H9 (cell line): ENCODE results near the gene TMEM270. TPM values are rescaled to one million over a fixed set of nuclear protein-coding genes. Genes with fewer than 3 reads are reported as not detected.

Experiments used
- DNase-seq: peaks from one replicate; pipeline ENCODE4 v3.0.0-alpha.2; 2017
- H2AFZ ChIP-seq: one replicate; pipeline ENCODE4 v1.6.1; 2013; ENCODE audit warnings: mild to moderate bottlenecking, low read length, control low read depth, moderate library complexity
- H2AK5ac ChIP-seq: 2 replicates; pipeline ENCODE4 v1.6.1; 2013; ENCODE audit warnings: low read length, control low read depth, mixed read lengths; ENCODE audit not compliant: insufficient read length
- H2BK120ac ChIP-seq: one replicate; pipeline ENCODE4 v1.6.1; 2013; ENCODE audit warnings: low read depth, mild to moderate bottlenecking, low read length, control low read depth, inconsistent platforms; ENCODE audit not compliant: poor library complexity, severe bottlenecking
- H2BK12ac ChIP-seq: 2 replicates; pipeline ENCODE4 v1.6.1; 2013; ENCODE audit warnings: low read length, control low read depth, mixed read lengths, low read depth; ENCODE audit not compliant: insufficient read length
- H2BK15ac ChIP-seq: 2 replicates; pipeline ENCODE4 v1.6.1; 2013; ENCODE audit warnings: low read depth, low read length, control low read depth
- H2BK20ac ChIP-seq: one replicate; pipeline ENCODE4 v1.6.1; 2013; ENCODE audit warnings: low read depth, mild to moderate bottlenecking, low read length, control low read depth, inconsistent platforms; ENCODE audit not compliant: poor library complexity, severe bottlenecking
- H2BK5ac ChIP-seq: 2 replicates; pipeline ENCODE4 v1.6.1; 2013; ENCODE audit warnings: low read length, control low read depth, mixed read lengths; ENCODE audit not compliant: insufficient read length
- H3K14ac ChIP-seq: 2 replicates; pipeline ENCODE4 v1.6.1; 2013; ENCODE audit warnings: low read length, control low read depth; ENCODE audit not compliant: insufficient read depth
- H3K18ac ChIP-seq: 2 replicates; pipeline ENCODE4 v1.6.1; 2013; ENCODE audit warnings: low read depth, mild to moderate bottlenecking, mixed read lengths, low read length, control low read depth; ENCODE audit not compliant: insufficient read length
- H3K23ac ChIP-seq: 2 replicates; pipeline ENCODE4 v1.6.1; 2013; ENCODE audit warnings: low read length, control low read depth, mixed read lengths, low read depth; ENCODE audit not compliant: insufficient read length
- H3K23me2 ChIP-seq: 2 replicates; pipeline ENCODE4 v1.6.1; 2013; ENCODE audit warnings: low read depth, mild to moderate bottlenecking, mixed read lengths, low read length, control low read depth; ENCODE audit not compliant: insufficient read length, poor library complexity, severe bottlenecking
- H3K27ac ChIP-seq: 2 replicates; pipeline ENCODE4 v1.5.1; 2013; ENCODE audit warnings: low read length, control low read depth, mixed read lengths, low read depth; ENCODE audit not compliant: insufficient read length
- H3K27me3 ChIP-seq: 2 replicates; pipeline ENCODE4 v1.6.1; 2013; ENCODE audit warnings: low read length, control low read depth, inconsistent platforms; ENCODE audit not compliant: insufficient read depth
- H3K4ac ChIP-seq: 2 replicates; pipeline ENCODE4 v1.6.1; 2013; ENCODE audit warnings: low read depth, mild to moderate bottlenecking, control low read depth, inconsistent platforms, low read length, moderate library complexity
- H3K4me1 ChIP-seq: 2 replicates; pipeline ENCODE4 v1.6.1; 2013; ENCODE audit warnings: low read length, control low read depth, inconsistent platforms; ENCODE audit not compliant: insufficient read depth
- H3K4me2 ChIP-seq: 2 replicates; pipeline ENCODE4 v1.6.1; 2013; ENCODE audit warnings: low read length, control low read depth, mixed read lengths; ENCODE audit not compliant: insufficient read length, insufficient read depth
- H3K56ac ChIP-seq: 2 replicates; pipeline ENCODE4 v1.6.1; 2013; ENCODE audit warnings: low read depth, mild to moderate bottlenecking, mixed read lengths, low read length, control low read depth; ENCODE audit not compliant: insufficient read length
- H3K79me1 ChIP-seq: 2 replicates; pipeline ENCODE4 v1.6.1; 2013; ENCODE audit warnings: low read depth, mild to moderate bottlenecking, moderate library complexity, low read length, control low read depth, inconsistent platforms; ENCODE audit not compliant: insufficient read depth, poor library complexity, severe bottlenecking
- H3K79me2 ChIP-seq: 2 replicates; pipeline ENCODE4 v1.6.1; 2013; ENCODE audit warnings: low read length, control low read depth, inconsistent platforms; ENCODE audit not compliant: insufficient read depth
- H3K9ac ChIP-seq: 2 replicates; pipeline ENCODE4 v1.6.1; 2013; ENCODE audit warnings: low read length, control low read depth, mixed read lengths; ENCODE audit not compliant: insufficient read length; ENCODE audit errors: extremely low read depth
- H3K9me3 ChIP-seq: one replicate; pipeline ENCODE4 v1.6.1; 2013; ENCODE audit warnings: low read depth, low read length, inconsistent platforms; ENCODE audit not compliant: control insufficient read depth
- H3T11ph ChIP-seq: one replicate; pipeline ENCODE4 v1.6.1; 2013; ENCODE audit warnings: mild to moderate bottlenecking, low read length, control low read depth, inconsistent platforms
- H4K20me1 ChIP-seq: one replicate; pipeline ENCODE4 v1.6.1; 2013; ENCODE audit not compliant: control insufficient read depth, insufficient read length, insufficient read depth
- H4K5ac ChIP-seq: 2 replicates; pipeline ENCODE4 v1.6.1; 2013; ENCODE audit warnings: low read depth, mild to moderate bottlenecking, mixed read lengths, low read length, control low read depth; ENCODE audit not compliant: insufficient read length
- H4K8ac ChIP-seq: replicated peaks from 2 replicates; pipeline ENCODE4 v1.6.1; 2013; ENCODE audit warnings: low read length, control low read depth, mixed read lengths, low read depth; ENCODE audit not compliant: insufficient read length
- H4K91ac ChIP-seq: 2 replicates; pipeline ENCODE4 v1.6.1; 2013; ENCODE audit warnings: low read depth, mild to moderate bottlenecking, moderate library complexity, mixed read lengths, low read length, control low read depth; ENCODE audit not compliant: insufficient read length
- H3K27ac Mint-ChIP-seq, 3 experiments: 2 replicates in 2 of 3; 3 replicates in 1 of 3; pipeline ENCODE4 v1.8.0; 2020 to 2021; ENCODE audit warnings: mixed read lengths in 3 of 3, mild to moderate bottlenecking in 1 of 3, moderate library complexity in 1 of 3
- H3K27me3 Mint-ChIP-seq: 2 replicates; pipeline ENCODE4 v1.8.0; 2021; ENCODE audit warnings: low read depth, mild to moderate bottlenecking, moderate library complexity, mixed read lengths
- H3K36me3 Mint-ChIP-seq, 3 experiments: 2 replicates in 2 of 3; 3 replicates in 1 of 3; pipeline ENCODE4 v1.8.0; 2020 to 2021; ENCODE audit warnings: low read depth in 3 of 3, mixed read lengths in 3 of 3; ENCODE audit not compliant: insufficient read depth in 1 of 3
- H3K4me1 Mint-ChIP-seq, 2 experiments: 2 replicates each; pipeline ENCODE4 v1.8.0; 2020; ENCODE audit warnings: mixed read lengths in 2 of 2
- H3K4me3 Mint-ChIP-seq, 2 experiments: 2 replicates in 1 of 2; 3 replicates in 1 of 2; pipeline ENCODE4 v1.8.0; 2020 to 2021; ENCODE audit warnings: mild to moderate bottlenecking in 2 of 2, mixed read lengths in 2 of 2, moderate library complexity in 1 of 2
- H3K9me3 Mint-ChIP-seq, 2 experiments: 2 replicates in 1 of 2; 3 replicates in 1 of 2; pipeline ENCODE4 v1.8.0; 2020; ENCODE audit warnings: mild to moderate bottlenecking in 2 of 2, mixed read lengths in 2 of 2, moderate library complexity in 1 of 2
- CTCF ChIP-seq: fragments of 200-600 bp; sonication (generic); conservative IDR thresholded peaks from 3 replicates; pipeline ENCODE4 v1.8.0; 2021; ENCODE audit warnings: antibody characterized with exemption, mild to moderate bottlenecking
- WGBS: extraction: QIAGEN DNeasy Blood & Tissue Kit; methylation state at CpG from one replicate; pipeline ENCODE4 v1.1.7; 2013; ENCODE audit warnings: missing lambda C conversion rate, low lambda C conversion rate, mixed read lengths; ENCODE audit not compliant: insufficient read length; ENCODE audit errors: extremely low coverage; 5-methylcytosine and 5-hydroxymethylcytosine counted together
- total RNA-seq: library from RNA; stranded (reverse); gene quantifications from 2 replicates; pipeline ENCODE4 v1.2.1, GENCODE V29; 2021

The TMEM270 gene
- total RNA-seq, 1 experiment from 2014 or later: not detected

- no peak overlapping the region for H3K23ac ChIP-seq
- H3K4me1 Mint-ChIP-seq: peaks cover 6 to 13% of the 10 kb centered on the region in 2 experiments
- DNase-seq: no peak
These were observed 45.5 kb upstream of the TMEM270 start for GRCh38 chr7:73815436-73815835.

More at GRCh38 chr7:73815436-73815835, 45.5 kb upstream of the TMEM270 start:
- Histone ChIP-seq H2AK5ac (no peak overlapping the region), H4K91ac (no peak overlapping the region), H4K5ac (no peak overlapping the region), H3K9me3 (no peaks in the 10 kb centered on the region), H2BK5ac (no peak overlapping the region), H3K14ac (no peak overlapping the region), H3T11ph (no peak overlapping the region), H3K23me2 (no peaks in the 10 kb centered on the region), H2AFZ (no peak overlapping the region), H2BK15ac (no peak overlapping the region), H3K27me3 (no peaks in the 10 kb centered on the region), H3K56ac (no peak overlapping the region), H4K8ac (no peak overlapping the region), H3K18ac (peak overlapping the region; percentile 11), H3K4me1 (peaks cover 2% of the 10 kb centered on the region; the same call in 1 of the 2 replicates), H4K20me1 (no peaks in the 10 kb centered on the region), H3K79me1 (no peaks in the 10 kb centered on the region), H3K9ac (no peak overlapping the region), H3K4me2 (no peak overlapping the region), H3K79me2 (no peaks in the 10 kb centered on the region), H3K27ac (no peak overlapping the region), H2BK20ac (no peak overlapping the region), H2BK12ac (no peak overlapping the region), H3K4ac (no peak overlapping the region), H2BK120ac (no peak overlapping the region)
- no peak for TF ChIP-seq CTCF
- peaks cover 9% of the 10 kb centered on the region for H3K27me3 Mint-ChIP-seq
- WGBS: no CpG with 5 or more reads among the region's 8 CpGs
- no peak overlapping the region for H3K27ac Mint-ChIP-seq
- no peaks in the 10 kb centered on the region; a peak in 1 of 7 replicates for H3K36me3 Mint-ChIP-seq
- H3K4me3 Mint-ChIP-seq: no peak overlapping the region
- peaks cover 0 to 3% of the 10 kb centered on the region in 2 experiments; a peak in 1 of 5 replicates for H3K9me3 Mint-ChIP-seq
